NCI-H1092 treated with DMSO at 0.1 percent for 48 hours (cell line): ENCODE data around the gene ZMYM2.
A peak's percentile ranks its signal among the peaks of the same experiment; 100 is the strongest.

Experiments
- DNase-seq: peaks from one replicate; lab custom pipeline; 2025; lab: John Stamatoyannopoulos, UW

ZMYM2 gene

GRCh38 chr13:20105161-20105689 is 146.7 kb downstream of the ZMYM2 start:
- DNase-seq: no peak

- no peak for DNase-seq
These were observed 148.2 kb downstream of the ZMYM2 start for GRCh38 chr13:20106742-20107141.

GRCh38 chr13:20109037-20109436 is 150.5 kb downstream of the ZMYM2 start:
- DNase-seq: no peak

- DNase-seq: no peak
These were observed 155.6 kb downstream of the ZMYM2 start for GRCh38 chr13:20114066-20114610.

GRCh38 chr13:20116213-20116612 is 157.7 kb downstream of the ZMYM2 start:
- DNase-seq: no peak

DNA sequence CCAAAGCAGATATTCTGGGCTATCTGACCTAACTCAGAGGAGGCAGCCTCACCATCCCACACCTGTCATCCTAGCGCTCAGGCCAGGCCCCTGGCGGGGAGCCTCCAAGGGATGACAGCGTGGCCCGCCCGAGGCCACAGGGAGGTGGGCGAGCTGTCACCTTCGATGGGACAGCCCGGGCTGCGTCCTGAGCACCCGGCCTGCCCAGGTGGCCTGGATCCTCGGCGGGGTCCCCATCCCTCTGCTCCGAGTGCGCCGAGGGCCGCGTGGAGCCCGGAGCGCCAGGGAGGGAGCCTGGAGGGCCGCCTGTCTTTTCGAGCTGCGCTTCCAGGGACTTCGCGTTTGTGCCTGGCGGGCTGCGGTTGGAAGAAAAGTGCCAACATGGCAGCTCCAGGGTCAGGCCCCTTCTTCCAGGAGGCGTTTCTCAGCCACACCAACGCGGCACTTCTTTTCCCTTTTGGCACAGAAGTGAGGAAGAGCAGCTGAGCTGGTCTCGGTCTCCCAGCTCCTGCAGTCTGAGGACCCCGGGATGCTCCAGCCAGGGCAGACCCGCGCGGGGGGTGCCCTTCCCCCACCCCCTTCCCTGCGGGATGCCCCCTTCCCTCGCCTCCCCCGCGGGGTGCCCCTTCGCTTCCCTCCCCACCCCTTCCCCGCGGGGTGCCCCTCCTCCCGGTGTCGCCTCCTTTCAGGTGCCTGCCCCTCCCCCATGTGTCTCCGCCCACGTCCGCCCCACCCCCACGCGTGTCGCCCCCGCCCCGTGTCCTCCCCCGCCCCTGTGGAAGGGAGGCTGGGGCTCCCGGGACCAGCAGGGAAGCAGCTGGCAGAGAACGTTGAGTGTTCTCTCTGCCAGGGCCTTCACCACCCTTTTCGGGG is 160.0 kb downstream of the ZMYM2 start:
- no peak for DNase-seq

- no peak for DNase-seq
These were observed 161.4 kb downstream of the ZMYM2 start for GRCh38 chr13:20119960-20120359.

- no peak for DNase-seq
These were observed 162.6 kb downstream of the ZMYM2 start for GRCh38 chr13:20121159-20121525.

DNA sequence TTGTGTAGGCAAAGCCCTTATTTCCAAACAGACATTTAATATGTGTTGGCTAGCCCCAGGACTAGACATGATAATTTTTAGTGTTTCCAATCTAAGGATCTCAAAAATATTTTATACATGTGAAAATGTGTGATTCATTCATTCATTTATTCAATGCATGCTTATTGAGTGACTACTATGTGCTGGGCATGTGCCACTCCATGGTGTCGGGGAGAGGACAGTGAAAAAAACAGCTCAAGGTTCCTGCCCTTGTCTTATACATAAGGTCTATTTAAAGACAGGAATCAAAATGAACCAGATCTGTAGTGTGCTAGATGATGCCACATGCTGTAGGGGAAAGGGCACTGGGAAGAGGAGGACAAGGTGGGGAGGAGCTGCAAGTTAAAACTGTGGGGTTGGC is 165.8 kb downstream of the ZMYM2 start:
- DNase-seq: no peak

GRCh38 chr13:20125129-20125782 is 166.7 kb downstream of the ZMYM2 start:
- DNase-seq: no peak

DNA sequence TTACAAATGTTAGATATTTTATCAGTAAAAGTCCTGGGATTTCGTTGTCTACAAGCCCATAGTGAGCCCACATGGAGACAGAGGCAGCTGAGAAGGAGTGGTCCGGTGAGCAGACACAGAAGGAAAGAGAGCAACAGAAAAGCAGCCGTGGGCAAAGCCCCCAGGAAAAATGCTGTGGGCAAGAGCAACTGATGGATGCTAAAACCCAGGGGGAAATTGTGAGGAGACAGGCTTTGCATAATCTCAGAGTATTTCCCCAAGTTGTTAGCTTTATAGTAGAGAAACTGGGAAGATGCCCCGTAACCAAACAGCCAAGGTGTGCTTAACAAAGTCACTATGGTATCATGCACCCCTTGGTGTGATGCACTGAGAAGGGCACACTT is 167.2 kb downstream of the ZMYM2 start:
- DNase-seq: no peak

DNA sequence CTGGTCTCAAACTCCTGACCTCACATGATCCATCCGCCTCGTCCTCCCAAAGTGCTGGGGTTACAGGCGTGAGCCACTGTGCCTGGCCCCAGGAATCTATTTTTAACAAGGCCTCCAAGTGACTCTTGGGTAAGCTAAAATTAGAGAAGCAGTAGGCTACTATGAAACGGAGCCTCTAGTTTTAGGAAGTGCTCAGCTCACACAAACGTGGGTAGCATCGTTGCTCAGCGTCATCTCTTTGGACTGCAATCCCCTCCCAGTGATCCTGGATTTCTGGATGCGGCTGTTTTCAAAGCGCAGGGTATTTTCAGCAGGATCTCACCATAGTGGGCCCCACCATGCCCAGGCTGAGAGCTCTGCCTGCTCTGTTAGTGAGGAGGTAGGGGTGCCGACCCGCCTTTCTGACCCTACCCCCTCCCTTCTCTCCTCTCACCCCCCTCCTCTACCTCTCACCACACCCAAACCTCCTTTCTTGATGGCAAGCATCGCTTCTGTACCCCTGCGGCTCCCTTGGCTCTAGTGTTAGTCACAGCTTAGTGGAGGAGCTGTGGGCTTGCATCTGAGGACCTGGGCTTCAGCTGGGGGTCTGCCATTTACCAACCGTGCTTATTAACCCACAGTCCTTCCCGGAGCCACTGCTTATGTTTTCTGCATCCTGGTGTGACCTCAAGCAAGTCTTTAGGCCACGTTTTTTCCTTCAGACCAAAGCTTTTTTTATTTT is 168.2 kb downstream of the ZMYM2 start:
- no peak for DNase-seq

DNA sequence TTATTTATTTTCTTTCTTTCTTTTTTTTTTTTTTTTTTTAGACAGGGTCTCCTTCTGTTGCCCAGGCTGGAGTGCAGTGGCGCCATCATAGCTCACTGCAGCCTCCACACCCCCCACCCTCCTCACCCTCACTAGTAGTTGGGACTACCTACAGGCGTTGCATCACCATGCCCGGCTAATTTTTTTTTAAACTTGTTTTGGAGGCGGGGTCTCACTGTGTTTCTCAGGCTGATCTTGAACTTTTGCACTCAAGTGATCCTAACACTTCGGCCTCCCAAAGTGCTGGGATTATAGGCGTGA is 168.7 kb downstream of the ZMYM2 start:
- DNase-seq: no peak

DNA sequence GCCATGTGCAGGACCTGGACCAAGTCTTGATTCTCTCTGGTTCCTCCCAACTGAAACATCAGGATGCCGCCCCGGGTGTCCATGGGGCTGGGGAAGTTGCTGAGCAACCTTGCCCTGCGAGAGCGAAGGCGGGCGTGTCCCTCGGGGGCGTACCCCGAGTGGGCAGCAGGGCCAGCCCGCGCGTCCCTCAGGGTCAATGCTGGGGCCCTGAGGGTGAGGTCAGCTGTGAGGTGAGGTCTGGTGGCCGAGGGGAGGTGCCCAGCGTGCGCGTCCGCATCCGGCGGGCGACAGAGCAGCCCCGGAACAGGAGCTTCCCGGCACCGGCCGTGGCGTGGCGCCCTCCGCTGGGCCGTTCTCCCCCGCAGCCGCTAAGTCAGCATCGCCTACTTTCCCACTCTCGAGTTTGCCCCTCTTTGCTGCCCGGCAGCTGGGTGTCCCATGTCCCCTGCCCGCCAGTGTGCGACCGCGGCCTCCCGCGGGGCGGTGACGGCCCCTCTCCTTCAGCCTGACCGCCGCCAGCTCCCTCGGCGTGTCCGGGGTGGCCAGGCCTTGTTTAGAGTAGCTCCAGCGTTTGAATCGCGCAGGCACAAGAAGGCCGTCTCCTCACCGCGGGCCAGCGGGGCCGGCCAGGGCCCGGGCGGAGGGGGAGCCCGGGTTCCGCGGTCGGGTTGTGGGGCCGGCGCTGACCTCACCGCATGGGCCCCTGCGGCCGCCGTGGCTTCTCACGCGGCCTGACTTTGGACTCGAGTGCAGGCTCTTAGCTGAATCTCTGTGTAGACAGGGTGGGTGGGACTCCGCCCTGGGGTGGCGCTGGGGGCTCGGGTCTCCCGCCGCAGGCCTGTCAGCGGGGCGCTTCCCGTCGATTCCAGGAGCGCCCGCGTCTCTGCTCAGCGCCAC is 169.3 kb downstream of the ZMYM2 start:
- DNase-seq: peak; percentile 23

- no peak for DNase-seq
These were observed 170.0 kb downstream of the ZMYM2 start for GRCh38 chr13:20128459-20128931.

DNA sequence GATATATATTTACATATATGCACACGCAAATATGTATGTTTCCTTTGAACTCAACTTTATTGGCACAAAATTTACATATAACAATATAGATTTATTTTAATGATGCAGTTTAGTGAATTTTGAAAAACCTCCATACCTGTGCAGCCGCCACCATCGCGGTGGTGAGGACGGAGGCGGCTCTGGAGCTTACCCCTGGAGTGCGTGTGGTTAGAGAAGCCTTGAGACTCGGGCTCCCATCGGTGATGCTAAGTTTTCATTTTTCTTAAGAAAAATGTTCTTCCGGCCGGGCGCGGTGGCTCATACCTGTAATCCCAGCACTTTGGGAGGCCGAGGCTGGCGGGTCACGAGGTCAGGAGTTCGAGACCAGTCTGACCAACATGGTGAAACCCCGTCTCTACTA is 170.5 kb downstream of the ZMYM2 start:
- DNase-seq: no peak

DNA sequence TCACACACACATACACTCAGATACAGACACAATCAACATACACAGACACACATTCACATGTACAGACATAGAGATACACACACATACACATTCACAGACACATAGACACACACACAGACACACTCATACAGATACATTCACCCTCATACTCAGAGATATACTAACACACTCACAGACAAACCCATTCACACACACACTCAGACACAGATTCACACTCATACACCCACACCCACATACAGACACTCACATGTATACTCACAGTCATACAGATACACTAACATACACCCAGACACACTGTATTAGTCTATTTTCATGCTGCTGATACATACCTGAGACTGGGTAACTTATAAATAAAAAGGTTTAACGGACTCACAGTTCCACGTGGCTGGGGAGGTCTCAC is 171.5 kb downstream of the ZMYM2 start:
- DNase-seq: no peak

GRCh38 chr13:20130652-20131051 is 172.1 kb downstream of the ZMYM2 start:
- no peak for DNase-seq

GRCh38 chr13:20131057-20131832 is 172.7 kb downstream of the ZMYM2 start:
- no peak for DNase-seq

DNA sequence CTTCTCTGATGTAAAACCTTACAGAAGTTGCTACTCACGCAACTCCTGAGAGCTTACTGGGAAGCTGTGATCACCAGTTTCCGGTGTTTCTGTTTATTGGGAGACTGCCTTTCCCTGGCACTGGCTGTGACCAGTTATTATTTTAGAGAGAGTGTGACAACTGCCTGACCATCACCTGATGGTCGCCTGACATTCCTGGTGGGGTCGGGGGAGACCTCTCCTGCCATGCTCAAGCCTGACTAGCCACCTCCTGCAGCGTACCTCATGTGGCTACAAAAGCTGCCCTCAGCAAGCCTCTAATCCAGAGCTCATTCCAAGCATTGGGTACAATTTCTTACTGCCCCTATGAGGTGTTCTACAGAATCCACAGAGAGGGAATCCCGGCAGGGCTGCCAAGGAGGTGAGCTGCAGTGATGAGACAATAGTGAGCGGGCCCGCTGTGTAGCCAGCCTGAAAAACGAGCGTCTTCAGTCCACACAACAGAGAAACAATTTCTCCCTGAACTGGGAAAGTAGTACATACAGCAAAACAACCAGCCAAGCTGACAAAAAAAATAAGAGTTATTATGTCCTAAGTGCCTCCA is 173.6 kb downstream of the ZMYM2 start:
- DNase-seq: no peak
